ENCODE results near the gene IL19. TPM values are rescaled to one million over a fixed set of nuclear protein-coding genes. Genes with fewer than 3 reads are reported as not detected.

The IL19 gene
- total and polyA plus RNA-seq, 4 donors: 0.10 to 0.68 (median 0.12) TPM; not detected in 1

- 85 to 87% methylated on average over 3 of the region's 3 CpGs for WGBS, 2 donors
Observed at GRCh38 chr1:206753141-206753540, 17.4 kb upstream of the IL19 start.

GRCh38 chr1:206754011-206754410 lies 16.6 kb upstream of the IL19 start:
- Histone ChIP-seq H3K27me3 (ENCODE audit: control insufficient read depth in 3 of 3, insufficient read depth in 3 of 3, low read length in 2 of 3) (peaks cover 0 to 5% (median 0%) of the 10 kb centered on the region in 3 donors), H3K27ac (ENCODE audit: low read depth in 1 of 2, low read length in 1 of 2) (no peak overlapping the region), H3K4me3 (no peak overlapping the region), H3K9ac (ENCODE audit: insufficient read depth in 1 of 2, low read length in 2 of 2) (no peak overlapping the region), H3K36me3 (ENCODE audit: control insufficient read depth in 4 of 4, insufficient read depth in 4 of 4, low read length in 4 of 4) (no peaks in the 10 kb centered on the region), H3K9me3 (ENCODE audit: control insufficient read depth in 4 of 4, insufficient read depth in 3 of 4, low read length in 3 of 4) (no peaks in the 10 kb centered on the region), H3K4me1 (ENCODE audit: control insufficient read depth in 5 of 5, insufficient read depth in 5 of 5, low read length in 5 of 5) (peaks cover 0 to 3% (median 0%) of the 10 kb centered on the region in 5 donors)
- 75 to 81% methylated on average over 1 of the region's 1 CpG for WGBS, 2 donors
- TF ChIP-seq CTCF (IDR thresholded peaks at IDR 0.05; ENCODE audit: control extremely low read depth, extremely low read depth): no peak
- no peak for ATAC-seq (ENCODE audit: insufficient read depth, low FRiP score)
- DNase-seq: no peak

More at GRCh38 chr1:206753141-206753540, 17.4 kb upstream of the IL19 start:
- H3K27me3 ChIP-seq (ENCODE audit: control insufficient read depth in 3 of 3, insufficient read depth in 3 of 3, low read length in 2 of 3): peaks cover 0 to 5% (median 0%) of the 10 kb centered on the region in 3 donors
- ATAC-seq (ENCODE audit: insufficient read depth, low FRiP score) (no peak), DNase-seq (no peak)
- H3K4me1 ChIP-seq (ENCODE audit: control insufficient read depth in 5 of 5, insufficient read depth in 5 of 5, low read length in 5 of 5): peaks cover 0 to 3% (median 0%) of the 10 kb centered on the region in 5 donors
- H3K9ac ChIP-seq (ENCODE audit: insufficient read depth in 1 of 2, low read length in 2 of 2): no peak overlapping the region
- no peaks in the 10 kb centered on the region for H3K36me3 ChIP-seq (ENCODE audit: control insufficient read depth in 4 of 4, insufficient read depth in 4 of 4, low read length in 4 of 4)
- H3K4me3 ChIP-seq: no peak overlapping the region
- TF ChIP-seq CTCF (IDR thresholded peaks at IDR 0.05; ENCODE audit: control extremely low read depth, extremely low read depth): no peak
- no peaks in the 10 kb centered on the region for H3K9me3 ChIP-seq (ENCODE audit: control insufficient read depth in 4 of 4, insufficient read depth in 3 of 4, low read length in 3 of 4)
- no peak overlapping the region for H3K27ac ChIP-seq (ENCODE audit: low read depth in 1 of 2, low read length in 1 of 2)

DNA sequence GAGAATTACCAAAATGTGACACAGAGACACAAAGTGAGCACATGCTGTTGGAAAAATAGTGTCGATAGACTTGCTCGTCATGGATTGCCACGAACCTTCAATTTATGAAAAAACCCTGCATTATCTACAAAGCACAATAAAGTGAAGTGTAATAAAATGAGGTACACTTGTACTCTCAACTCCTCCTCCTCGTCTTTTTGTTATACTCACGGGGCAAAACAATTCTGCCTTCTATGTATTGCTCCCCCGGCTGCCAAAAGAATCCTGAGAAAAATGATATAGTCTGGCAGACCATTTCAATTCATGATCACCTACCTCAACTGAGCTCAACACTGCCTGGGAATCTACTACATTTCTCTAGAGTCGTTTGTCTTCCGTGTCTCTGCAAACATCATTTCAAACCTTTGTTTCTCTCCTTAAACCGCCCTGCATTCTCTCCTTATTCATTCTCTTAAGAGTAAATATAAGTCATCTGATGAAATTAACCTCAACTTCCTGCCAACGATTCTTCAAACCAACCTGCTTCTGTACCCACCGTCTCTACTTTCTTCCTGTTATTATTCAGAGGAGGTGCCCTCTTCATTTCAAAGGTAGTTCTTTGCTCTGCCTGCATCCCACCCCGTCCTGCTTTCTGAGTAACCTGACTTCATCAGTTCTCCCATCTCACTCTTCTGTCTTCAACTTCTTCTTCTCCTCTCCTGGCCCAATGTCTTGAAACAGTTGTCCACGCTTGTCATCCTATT lies 12.9 kb upstream of the IL19 start:
- Histone ChIP-seq H3K27ac (ENCODE audit: low read depth in 1 of 2, low read length in 1 of 2) (no peak overlapping the region), H3K27me3 (ENCODE audit: control insufficient read depth in 3 of 3, insufficient read depth in 3 of 3, low read length in 2 of 3) (peaks cover 0 to 2% (median 0%) of the 10 kb centered on the region in 3 donors), H3K4me1 (ENCODE audit: control insufficient read depth in 5 of 5, insufficient read depth in 5 of 5, low read length in 5 of 5) (peaks cover 0 to 1% (median 0%) of the 10 kb centered on the region in 5 donors), H3K36me3 (ENCODE audit: control insufficient read depth in 4 of 4, insufficient read depth in 4 of 4, low read length in 4 of 4) (no peaks in the 10 kb centered on the region), H3K4me3 (no peak overlapping the region), H3K9ac (ENCODE audit: insufficient read depth in 1 of 2, low read length in 2 of 2) (no peak overlapping the region), H3K9me3 (ENCODE audit: control insufficient read depth in 4 of 4, insufficient read depth in 3 of 4, low read length in 3 of 4) (no peaks in the 10 kb centered on the region)
- ATAC-seq (ENCODE audit: insufficient read depth, low FRiP score): no peak
- WGBS, 2 donors: 54 to 64% methylated on average over 13 of the region's 13 CpGs
- TF ChIP-seq CTCF (IDR thresholded peaks at IDR 0.05; ENCODE audit: control extremely low read depth, extremely low read depth): no peak
- no peak for DNase-seq

Measured in lung (tissue), 12 donors.